Non-pigmented ciliary epithelial cell (primary cell): ENCODE data around the gene GK2.

ENCODE experiments used
- DNase-seq: peaks from one replicate; pipeline ENCODE4 v3.0.0-alpha.2; 2010; ENCODE audit warnings: low read depth

Gene GK2

DNA sequence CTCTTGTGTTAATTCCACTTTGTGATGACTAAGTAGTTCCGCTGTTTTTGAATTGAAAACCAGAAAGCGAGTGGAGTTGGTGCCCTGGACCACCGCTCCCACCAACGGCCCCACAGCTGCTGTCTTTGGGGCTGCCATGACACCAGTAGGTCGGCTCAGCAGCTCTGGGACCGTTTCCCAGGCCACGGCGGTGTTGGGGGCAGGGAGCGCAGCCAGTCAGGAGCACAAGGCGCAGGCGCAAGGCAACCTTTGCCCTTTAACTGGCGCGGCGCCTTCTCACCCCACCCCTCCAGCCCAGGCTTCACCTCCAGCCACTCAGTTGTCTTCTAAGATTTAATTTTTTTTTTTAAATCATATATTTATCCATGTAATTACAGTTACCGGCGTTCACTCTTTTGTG is at the start of gene GK2:
TSS of gene GK2 (minus strand) at position 166 of the 400 bp plus-strand sequence. CDS start at position 138, 28 bp downstream.
- no peak for DNase-seq

DNA sequence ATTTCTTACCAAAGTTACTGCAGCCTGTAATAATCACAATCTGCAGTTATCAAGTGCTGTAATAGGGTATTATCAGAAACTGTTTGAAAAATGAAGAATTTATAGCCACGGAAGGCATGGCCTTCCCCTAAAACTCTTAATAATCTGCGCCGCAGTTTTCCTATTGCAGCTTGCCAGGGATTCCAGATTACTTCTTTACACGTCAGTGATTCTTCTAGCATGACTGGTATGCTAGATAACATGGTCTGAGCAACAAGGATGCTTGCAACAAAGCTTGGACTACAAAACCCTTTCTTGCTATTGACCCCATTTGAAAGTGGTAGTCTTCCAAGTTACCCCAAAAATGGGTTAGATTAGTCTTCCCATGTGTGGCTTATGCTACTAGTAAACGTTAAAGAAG is 47.2 kb upstream of the GK2 start:
- DNase-seq, result no peak

DNA sequence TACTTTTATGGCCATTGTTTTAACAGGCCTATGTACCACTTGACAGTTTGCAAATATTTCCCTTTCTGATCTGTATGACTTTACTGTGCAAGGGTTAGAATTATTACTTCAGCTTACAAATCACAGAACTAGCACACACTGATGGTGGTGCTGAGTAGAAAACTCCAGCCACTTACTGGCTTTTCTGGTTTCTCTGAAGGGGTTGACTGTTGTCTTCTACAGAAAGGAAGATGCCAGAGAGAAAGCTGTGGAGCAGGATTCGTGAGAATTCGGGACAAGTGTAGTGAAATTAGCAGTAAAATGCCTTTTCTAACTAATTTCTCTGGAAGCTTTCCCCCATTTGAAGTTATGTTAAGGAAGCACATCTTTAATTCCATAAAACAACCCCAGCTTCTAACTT is 46.6 kb upstream of the GK2 start:
- DNase-seq, result no peak

DNA sequence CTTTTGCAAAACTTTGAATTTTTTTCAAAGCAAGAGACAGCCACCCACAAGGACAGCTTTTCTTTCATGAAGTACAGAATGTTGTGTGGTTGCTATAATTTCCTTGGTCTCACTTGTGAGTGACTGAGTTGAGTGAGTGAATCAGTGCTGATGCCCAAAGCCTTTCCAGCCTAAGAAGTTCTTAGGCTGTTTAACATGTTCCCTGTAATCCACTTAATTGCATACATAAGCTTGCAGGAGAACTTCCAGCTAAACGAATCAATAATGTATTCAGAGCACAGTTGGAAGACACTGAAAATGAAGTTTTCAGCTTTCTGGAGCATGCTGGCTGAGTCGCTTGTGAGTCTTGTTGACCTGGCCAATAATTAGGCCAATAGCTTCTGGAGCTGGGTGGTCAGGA is 42.0 kb upstream of the GK2 start:
- no peak for DNase-seq

DNA sequence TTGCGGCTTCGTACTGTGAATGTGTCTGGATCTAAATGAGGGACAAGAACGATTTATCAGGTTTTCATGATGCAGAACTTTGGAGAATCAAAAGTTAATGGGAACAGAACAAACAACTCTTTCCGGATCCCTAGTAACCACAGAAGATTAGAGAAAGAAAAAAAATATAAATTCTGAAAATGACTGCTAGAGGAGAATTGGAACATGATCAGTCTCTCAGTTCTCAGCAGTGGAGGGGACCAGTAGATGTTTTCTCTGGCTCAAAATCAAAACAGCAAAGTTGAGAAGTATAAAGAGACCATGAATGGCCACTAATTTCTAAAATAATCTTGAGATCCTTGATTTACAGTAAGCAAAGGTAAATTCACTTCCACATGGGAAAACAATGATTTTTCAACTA is 38.1 kb upstream of the GK2 start:
- DNase-seq, result no peak

DNA sequence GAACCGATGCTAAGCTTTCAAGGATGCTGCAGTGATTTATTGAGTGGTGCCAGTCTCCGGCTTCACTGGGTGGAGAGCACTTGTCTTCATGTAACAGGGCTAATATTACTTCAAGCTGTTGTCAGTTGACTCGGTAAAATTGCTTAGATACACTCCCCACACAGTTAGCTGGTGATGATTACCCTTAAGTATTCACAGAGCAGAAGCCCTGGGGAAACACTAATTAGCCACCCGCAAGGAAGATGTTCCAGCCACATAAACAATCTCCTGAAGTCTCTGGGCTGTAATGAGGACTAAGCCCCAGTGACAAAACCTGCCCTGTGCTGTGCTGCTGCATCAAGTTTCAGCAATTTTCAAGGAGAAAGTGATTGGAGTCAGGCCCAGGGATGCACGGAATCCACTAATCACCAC is 37.3 kb upstream of the GK2 start:
- no peak for DNase-seq

DNA sequence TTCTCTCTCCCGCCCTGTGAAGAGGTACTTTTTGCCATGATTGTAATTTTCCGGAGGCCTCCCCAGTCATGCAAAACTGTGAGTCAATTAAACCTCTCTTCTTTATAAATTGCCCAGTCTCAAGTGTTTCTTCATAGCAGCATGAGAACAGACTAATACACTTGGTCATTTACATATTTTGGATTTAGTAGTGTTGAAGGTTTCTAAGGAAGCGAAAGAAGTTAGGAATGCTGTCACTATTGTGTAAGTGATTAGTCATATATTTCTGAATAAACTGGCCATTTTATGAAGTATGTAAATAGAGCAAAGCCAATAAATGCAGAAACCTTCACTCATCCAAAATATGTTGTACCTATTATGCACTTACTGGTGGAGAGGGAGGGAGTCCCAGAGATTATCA is 34.4 kb upstream of the GK2 start:
- DNase-seq, result no peak

DNA sequence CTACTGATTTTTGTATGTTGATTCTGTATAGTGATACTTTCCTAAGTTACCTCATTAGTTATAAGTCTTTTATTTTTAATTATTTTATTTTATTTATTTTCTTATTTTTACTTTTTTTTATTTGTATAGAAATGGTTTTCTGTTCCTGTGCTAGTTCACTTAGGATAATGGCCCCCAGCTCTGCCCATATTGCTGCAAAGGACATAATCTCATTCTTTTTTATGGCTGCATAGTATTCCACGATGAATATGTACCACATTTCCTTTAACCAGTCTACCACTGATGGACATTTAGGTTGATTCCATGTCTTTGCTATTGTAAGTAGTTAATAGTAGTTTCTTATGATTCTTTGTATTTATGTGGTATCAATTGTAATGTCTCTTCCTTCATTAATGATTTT is 31.5 kb upstream of the GK2 start:
- no peak for DNase-seq

DNA sequence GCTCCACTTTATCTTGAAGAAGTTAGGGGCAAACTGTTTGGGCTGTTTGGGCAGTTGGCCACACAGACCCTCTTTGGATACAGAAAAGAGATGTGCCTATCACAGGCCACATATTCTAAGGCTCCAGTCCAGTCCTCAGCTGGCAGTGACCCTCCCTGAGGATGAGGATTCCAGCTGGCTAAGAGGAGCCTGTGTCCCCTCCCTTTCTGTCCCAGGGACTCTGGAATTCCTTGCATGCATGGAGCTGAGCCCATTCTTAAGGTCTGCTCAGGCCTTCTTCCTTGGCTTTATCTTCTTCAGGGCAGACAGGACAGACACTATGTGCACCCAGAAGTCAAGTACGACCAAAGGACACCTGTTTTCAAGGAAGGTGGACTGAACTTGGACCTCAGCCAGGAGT is 23.8 kb upstream of the GK2 start:
- DNase-seq, result no peak

DNA sequence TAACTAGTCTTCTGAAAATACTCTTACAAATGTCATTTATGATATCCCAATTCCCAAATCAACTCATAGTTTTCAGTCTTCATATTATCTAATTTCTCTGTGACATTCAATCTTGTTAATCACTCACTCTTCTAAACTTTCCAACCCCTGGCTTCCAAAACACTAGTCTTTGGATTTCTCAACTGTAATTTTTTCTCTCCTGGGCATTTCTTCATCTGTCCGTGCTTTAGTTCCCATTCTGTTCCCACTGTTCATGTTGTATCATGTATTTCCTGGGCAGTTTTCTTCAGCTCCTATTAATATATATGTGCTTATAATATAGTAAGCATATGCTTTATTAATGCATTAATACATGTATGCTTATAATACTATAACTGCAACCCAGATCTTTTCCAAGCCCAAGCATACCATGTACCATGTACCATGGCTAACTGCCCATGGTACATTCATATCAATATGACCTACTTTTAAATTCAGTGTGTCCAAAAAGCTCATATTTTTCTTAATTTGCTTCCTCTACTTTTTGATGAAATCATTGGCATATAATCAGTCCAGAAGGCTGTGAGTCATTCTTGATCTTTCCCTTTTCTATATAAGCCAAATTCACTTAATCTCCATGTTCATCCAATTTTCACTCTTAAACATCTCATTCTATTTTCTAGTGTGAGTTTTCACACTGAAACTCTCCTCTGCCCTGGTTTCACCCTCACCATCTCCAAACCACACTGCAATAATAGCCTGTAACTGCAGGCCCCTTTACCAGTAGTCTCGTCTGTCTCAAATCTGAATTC is 21.3 kb upstream of the GK2 start:
- no peak for DNase-seq

DNA sequence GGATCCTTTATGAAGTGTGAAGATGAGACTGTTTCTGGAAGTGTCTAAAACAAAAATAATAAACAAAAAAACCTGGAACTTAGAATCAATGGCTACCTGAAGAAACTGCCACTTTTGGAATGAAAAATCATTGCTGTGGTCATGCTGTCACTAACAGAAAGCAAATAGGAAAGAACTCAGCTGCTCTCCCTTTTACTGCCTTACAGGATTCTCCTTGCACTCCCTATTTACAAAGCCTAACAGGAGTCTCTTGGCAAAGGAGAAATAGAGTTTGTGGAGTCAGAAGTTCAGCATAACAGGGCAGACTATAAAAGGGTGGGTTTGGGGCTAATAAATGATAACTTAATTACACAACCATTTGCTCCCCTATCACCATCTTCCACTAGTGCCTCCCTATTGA is 19.0 kb upstream of the GK2 start:
- no peak for DNase-seq

DNA sequence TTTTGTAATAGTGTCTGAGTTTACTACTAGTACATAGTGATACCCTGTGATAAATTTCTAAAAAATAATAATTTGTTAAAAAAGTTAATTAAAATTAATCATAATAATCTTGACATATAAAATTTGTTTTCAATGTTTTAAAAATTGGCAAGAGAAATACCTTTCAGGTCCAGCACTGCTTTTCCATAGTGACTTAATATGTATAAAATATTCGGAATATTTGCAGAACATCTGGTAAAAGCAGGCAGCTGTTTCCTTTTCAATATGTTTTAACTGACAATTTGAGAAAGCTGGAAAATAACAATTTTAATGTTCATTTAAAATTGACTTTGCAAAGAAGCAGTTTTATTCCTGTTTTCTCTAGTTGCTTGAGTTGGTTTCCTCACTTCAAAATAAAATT is 17.6 kb upstream of the GK2 start:
- DNase-seq, result no peak

DNA sequence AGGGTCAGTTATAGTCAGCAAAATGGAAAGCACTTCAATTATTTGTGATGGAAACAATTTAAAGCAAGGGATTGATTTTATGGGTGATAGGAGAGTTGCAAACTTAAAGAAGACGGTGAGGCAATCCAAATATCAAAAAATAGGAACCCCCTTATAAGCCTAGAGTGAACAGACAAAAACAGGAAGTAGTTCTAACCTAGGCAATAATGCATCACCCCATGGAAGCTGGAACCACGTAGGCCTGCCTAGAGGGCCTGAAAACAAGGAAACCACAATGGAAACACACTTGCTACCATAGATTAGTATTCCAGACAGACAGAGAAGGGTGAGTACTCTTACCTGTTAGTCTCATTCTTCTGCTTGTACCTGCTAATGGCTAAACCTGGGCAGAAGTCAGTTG is 13.5 kb upstream of the GK2 start:
- no peak for DNase-seq

DNA sequence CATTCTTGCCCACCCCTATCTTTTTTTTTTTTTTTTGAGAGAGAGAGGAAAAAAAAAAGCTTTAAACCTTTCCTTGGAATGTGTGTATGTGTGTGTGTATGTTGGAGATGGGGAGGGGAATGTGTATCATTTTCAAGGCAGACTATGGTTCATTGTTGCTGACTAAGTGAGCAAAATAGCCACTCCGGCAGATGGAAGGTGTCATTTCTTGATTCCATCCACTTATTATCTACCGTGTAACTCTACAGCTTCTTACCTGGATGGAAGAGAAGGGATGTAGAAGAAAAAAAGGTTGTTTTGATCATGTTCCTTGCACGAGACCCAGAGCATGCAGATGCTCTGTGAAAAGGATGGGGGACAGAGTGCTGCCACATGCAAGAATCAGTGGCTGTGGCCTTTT is 5.9 kb upstream of the GK2 start:
- DNase-seq, result no peak

DNA sequence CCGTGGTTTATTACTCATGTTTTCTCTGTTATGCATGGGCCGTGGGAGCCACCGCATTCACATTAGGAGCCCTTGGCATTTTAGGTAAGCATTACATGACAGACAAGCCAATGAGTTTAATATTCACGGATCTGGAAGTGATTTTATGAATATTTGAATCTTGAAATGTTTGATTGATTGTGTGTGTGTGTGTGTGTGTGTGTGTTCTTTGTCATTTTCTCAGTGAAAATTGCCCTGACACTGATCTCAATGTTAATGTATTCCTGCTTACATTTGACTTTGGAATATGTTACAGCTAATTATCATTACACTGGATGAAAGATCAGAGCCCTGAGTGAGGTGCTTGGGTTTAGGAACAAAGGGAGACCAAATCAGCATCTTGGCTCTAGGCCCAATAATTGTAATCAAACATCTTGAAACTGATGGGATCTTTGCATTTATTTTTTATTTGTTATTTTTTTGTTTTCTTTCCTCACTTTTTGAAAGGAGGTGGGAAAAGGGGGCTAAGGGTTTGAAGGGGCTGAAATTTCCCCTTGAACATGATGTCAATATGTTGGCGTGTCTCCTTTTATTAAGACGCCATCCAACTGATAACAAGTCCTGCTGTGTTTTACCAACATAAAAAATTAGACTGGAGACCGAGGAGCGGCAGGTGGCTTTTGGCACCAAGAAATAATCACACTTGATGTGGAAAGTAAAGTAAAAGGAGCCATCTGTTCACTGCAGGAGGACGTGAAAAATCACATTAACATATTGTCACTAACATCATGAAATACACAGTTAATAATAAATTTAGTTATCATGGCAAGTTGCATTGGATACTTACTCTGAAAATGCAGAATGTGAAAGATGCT is 5.2 kb upstream of the GK2 start:
- DNase-seq, result no peak

DNA sequence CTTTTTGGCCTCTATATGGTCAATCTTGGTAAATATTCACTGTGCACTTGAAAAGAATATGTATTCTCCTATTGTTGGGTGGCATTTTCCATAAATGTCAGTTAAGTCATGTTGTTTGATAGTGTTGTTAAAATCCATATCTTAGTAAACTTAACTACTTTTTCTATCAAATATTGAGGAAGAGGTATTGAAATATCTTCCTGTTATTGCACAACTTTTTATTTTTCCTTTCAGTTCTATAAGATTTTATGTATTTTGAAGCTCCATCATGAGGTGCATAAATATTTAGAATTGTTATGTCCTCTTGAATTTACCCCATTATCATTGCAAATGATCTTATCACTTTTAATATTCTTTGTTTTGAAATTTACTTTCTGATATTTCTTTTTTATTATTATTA is 3.4 kb downstream of the GK2 start:
- DNase-seq, result no peak

DNA sequence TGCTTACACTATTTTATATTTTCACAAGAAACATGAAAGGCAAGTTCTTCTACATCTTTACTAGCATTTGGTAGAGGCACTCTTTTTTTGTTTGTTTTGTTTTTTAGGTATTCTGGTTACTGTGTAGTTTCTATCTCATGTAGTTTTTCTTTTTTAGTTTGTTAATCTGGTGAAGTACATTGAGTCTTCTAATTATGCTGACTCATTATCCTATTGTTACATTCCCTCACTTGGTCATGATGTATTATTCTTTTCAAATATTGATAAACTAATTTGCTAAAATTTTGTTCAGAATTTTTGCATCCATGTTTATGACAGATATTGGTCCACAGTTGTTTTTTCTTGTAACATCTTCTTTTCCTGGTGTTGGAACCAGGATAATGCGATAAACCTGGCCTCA is 4.7 kb downstream of the GK2 start:
- DNase-seq, result no peak

DNA sequence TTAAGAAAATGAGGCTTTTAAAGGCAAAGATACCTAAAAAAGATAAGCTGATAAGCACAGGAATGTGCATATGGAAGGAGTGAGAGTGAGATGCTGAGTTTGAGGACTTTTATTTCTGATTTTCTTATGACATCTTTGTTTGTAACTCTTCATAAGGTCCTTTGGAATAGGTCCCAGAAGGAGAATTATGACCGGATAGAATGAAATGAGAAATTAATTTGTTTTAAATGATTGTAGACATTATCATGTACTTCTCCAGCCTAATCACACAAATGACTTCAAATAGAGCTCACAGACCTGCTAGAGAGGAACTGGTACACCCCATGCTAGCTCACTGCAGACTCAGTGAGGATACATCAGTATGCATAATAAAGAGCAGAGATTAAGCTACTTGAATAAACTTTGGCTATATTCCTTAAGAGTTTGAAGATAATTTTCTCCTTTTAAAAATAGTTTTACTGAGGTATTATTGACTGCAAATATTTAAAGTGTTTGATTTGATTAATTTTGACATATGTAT is 5.6 kb downstream of the GK2 start:
- no peak for DNase-seq

DNA sequence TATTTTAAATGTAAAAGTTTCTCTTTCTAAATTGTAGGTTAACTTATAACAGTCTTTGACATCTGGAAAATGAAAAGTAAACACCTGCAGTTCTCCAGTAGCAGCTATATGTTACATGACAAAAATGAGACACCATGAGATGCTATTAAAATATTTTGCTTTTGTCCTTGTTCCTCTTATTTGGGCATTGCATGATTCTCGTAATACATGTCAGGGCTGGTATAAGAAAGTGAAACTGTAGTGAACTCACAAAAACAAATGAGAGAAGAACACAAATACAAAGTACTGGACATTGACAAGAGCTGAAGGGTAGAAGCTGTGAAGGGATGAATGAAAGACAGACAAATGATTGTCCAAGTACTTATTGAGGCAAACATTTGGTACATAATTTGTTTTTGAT is 9.0 kb downstream of the GK2 start:
- no peak for DNase-seq

DNA sequence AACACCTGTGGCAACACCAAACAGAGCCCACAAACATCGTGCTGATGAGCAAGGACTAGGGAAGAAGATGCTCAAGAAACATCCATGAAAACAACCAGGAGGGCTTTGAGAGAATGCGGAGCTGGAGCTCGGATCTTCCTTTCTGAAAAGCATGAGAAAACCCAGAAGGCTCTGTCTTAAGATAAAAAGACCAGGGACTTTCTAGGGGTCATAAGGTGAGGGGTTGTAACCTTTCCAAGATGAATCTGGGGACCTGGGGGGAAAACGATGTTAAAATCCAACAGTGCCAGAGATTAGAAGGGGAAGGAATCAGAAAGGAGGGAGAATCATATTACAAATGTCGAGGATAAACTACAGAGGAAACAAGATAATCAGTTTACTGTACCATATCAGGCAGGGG is 10.1 kb downstream of the GK2 start:
- DNase-seq, result no peak

DNA sequence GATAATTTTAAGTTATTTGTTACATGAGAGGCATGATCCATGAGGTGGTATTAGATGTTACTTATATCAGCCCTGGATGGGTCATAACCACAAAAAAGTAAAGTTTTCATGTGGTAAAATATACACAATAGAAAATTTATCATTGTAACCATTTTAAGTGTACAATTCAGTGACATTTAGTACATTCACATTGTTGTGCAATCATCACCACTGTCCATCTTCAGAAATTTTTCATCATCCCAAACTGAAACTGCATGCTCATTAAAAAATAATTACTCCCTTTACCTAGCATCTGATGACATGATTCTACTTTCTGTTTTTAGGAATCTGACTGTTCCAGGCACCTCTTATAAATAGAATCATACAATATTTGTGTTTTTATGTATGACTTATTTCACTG is 11.2 kb downstream of the GK2 start:
- DNase-seq, result no peak

DNA sequence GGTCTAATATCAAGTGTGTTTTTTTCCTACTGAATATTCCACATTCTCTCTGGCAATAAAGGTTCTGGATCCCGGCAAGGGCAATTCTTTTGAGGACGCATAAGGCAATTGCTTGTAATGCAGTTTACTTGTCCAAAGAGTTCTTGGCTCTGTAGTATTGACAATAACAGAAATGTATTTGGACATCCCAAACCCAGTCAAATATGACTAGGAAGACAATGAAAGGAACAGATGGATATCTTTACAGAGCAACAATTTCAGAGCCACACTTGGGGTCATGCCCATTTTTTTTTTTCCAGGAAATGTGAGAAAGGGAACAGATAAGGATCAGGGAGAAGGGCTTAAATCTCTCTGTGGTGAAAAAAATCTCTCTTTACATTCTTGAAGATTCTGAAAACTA is 12.2 kb downstream of the GK2 start:
- no peak for DNase-seq

DNA sequence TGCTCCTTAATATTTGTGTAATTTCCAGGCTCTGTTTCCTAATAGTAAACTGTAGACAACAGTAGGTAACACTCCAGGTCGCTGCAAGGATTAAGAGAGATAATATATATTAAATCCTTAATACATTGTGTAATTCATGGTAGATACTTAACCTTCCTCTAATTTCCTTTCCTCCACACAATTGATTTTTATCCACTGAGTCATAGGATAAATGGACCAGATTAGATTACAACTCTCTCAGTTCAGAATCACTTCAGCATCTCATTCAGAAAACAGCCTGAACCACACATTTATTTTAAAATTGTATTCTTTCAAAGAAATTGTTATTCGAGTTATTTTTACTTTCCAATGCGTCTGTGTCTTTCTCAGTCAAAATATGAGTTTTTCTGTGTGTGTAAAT is 17.1 kb downstream of the GK2 start:
- DNase-seq, result no peak
